AG09309 (cell line): ENCODE results near the gene CFLAR.
A peak's percentile ranks its signal among the peaks of the same experiment; 100 is the strongest.

Experiments used
- DNase-seq: peaks from one replicate; pipeline ENCODE4 v3.0.0-alpha.2; 2010; ENCODE audit warnings: low read depth
- H3K4me3 ChIP-seq: 2 replicates; pipeline ENCODE4 v1.5.1; 2011; ENCODE audit warnings: mild to moderate bottlenecking, low read depth, low read length, moderate library complexity; ENCODE audit not compliant: control insufficient read depth
- CTCF ChIP-seq: IDR thresholded peaks from 2 replicates; pipeline ENCODE4 v1.5.1; 2011; ENCODE audit warnings: mild to moderate bottlenecking, low read depth, low read length, inconsistent platforms; ENCODE audit not compliant: insufficient read depth, control insufficient read depth; ENCODE audit errors: missing control alignments

Gene CFLAR

GRCh38 chr2:201116115-201116958, at the start of gene CFLAR:
Gene CFLAR (plus strand): TSS chr2:201116164. CDS start chr2:201129866, 13,702 bp downstream.
- no peak for DNase-seq
- peak within 1 kb of the TSS; percentile 82 for H3K4me3 ChIP-seq
- TF ChIP-seq CTCF = no peak

GRCh38 chr2:201070948-201071478, 45.0 kb upstream of the CFLAR start:
- no peak for TF ChIP-seq CTCF
- H3K4me3 ChIP-seq = peak overlapping the region; percentile 95
- no peak for DNase-seq

GRCh38 chr2:201071479-201072200, 44.3 kb upstream of the CFLAR start, which contains the start of the genes HYCC2 and NDUFB3:
Gene HYCC2 (minus strand): TSS chr2:201071671. CDS start chr2:201024009, 47,662 bp downstream.
Gene NDUFB3 (plus strand): TSS chr2:201072001. CDS start chr2:201078883, 6,882 bp downstream.
- peak; percentile 75 for DNase-seq
- H3K4me3 ChIP-seq = peak within 1 kb of the TSS; percentile 95
- peak; percentile 13 for TF ChIP-seq CTCF

- no peak for TF ChIP-seq CTCF
- DNase-seq = no peak
- H3K4me3 ChIP-seq = peak overlapping the region; percentile 95
Measured at GRCh38 chr2:201072201-201072530, 43.8 kb upstream of the CFLAR start.

- no peak for DNase-seq
- H3K4me3 ChIP-seq = no peak overlapping the region
- TF ChIP-seq CTCF = no peak
Measured at GRCh38 chr2:201073071-201073470, 42.9 kb upstream of the CFLAR start.

GRCh38 chr2:201074996-201075395, 41.0 kb upstream of the CFLAR start:
- DNase-seq = no peak
- no peak for TF ChIP-seq CTCF
- no peak overlapping the region for H3K4me3 ChIP-seq
